Keratinocyte (primary cell): ENCODE data around the gene MPI. TPM values are rescaled to one million over a fixed set of nuclear protein-coding genes. Genes with fewer than 3 reads are reported as not detected.

ENCODE experiments used
- DNase-seq: peaks from one replicate; pipeline ENCODE4 v3.0.0-alpha.2; 2011; ENCODE audit warnings: low read depth, missing footprints, low spot score
- FAIRE-seq: peaks from 2 replicates; lab custom pipeline; 2011; peaks lifted over from hg19 to GRCh38; lab: Jason Lieb, UNC
- H2AFZ ChIP-seq: 2 replicates; pipeline ENCODE4 v1.6.0; 2012; ENCODE audit warnings: low read length, control low read depth, inconsistent platforms; ENCODE audit not compliant: control insufficient read depth
- H3K27ac ChIP-seq: 2 replicates; pipeline ENCODE4 v1.5.1; 2011; ENCODE audit warnings: low read length; ENCODE audit not compliant: control insufficient read depth, insufficient read depth
- H3K27me3 ChIP-seq: 3 replicates; pipeline ENCODE4 v1.6.0; 2011; ENCODE audit warnings: low read length; ENCODE audit not compliant: control insufficient read depth, insufficient read depth; ENCODE audit errors: extremely low read depth
- H3K36me3 ChIP-seq, 2 experiments: 2 replicates in 1 of 2; 3 replicates in 1 of 2; pipeline ENCODE4 v1.5.1; 2011; ENCODE audit warnings: low read length in 2 of 2, mild to moderate bottlenecking in 1 of 2; ENCODE audit not compliant: control insufficient read depth in 2 of 2, insufficient read depth in 2 of 2; ENCODE audit errors: extremely low read depth in 1 of 2
- H3K4me1 ChIP-seq: 3 replicates; pipeline ENCODE4 v1.5.1; 2011; ENCODE audit warnings: low read length; ENCODE audit not compliant: control insufficient read depth, insufficient read depth; ENCODE audit errors: extremely low read depth
- H3K4me2 ChIP-seq: 3 replicates; pipeline ENCODE4 v1.6.0; 2011; ENCODE audit warnings: low read depth, low read length; ENCODE audit not compliant: control insufficient read depth, insufficient read depth; ENCODE audit errors: extremely low read depth
- H3K4me3 ChIP-seq, 3 experiments: fragments of 200-600 bp in 1 of 3; sonication (generic) in 1 of 3; 2 replicates in 2 of 3; 3 replicates in 1 of 3; pipeline ENCODE4 v1.5.1; 2011 to 2016; ENCODE audit warnings: low read length in 3 of 3, mild to moderate bottlenecking in 3 of 3, control low read depth in 2 of 3, inconsistent platforms in 1 of 3, low read depth in 1 of 3, mixed read lengths in 1 of 3, mixed run types in 1 of 3, moderate library complexity in 1 of 3; ENCODE audit not compliant: control insufficient read depth in 2 of 3, insufficient read depth in 2 of 3; ENCODE audit errors: extremely low read depth in 1 of 3
- H3K79me2 ChIP-seq: 2 replicates; pipeline ENCODE4 v1.6.0; 2012; ENCODE audit warnings: low read length; ENCODE audit not compliant: control insufficient read depth, insufficient read depth
- H3K9ac ChIP-seq: 3 replicates; pipeline ENCODE4 v1.6.0; 2011; ENCODE audit warnings: low read length; ENCODE audit not compliant: control insufficient read depth, insufficient read depth; ENCODE audit errors: extremely low read depth
- H3K9me1 ChIP-seq: 3 replicates; pipeline ENCODE4 v1.6.0; 2011; ENCODE audit warnings: low read length; ENCODE audit not compliant: control insufficient read depth, insufficient read depth; ENCODE audit errors: extremely low read depth
- H3K9me3 ChIP-seq: 2 replicates; pipeline ENCODE4 v1.5.1; 2012; ENCODE audit warnings: low read depth, low read length; ENCODE audit not compliant: control insufficient read depth
- H4K20me1 ChIP-seq: 3 replicates; pipeline ENCODE4 v1.6.0; 2011; ENCODE audit warnings: low read length; ENCODE audit not compliant: control insufficient read depth, insufficient read depth; ENCODE audit errors: extremely low read depth
- CTCF ChIP-seq, 3 experiments: IDR thresholded peaks in 1 of 3; conservative IDR thresholded peaks in 1 of 3; optimal IDR thresholded peaks in 1 of 3; 2 replicates in 2 of 3; 3 replicates in 1 of 3; pipeline versions ENCODE3 to v1.5.1; 2011; ENCODE audit warnings: low read length in 3 of 3, mild to moderate bottlenecking in 3 of 3, moderate library complexity in 2 of 3, control low read depth in 1 of 3, inconsistent platforms in 1 of 3; ENCODE audit not compliant: insufficient read depth in 2 of 3; ENCODE audit errors: extremely low read depth in 1 of 3
- EZH2 ChIP-seq: IDR thresholded peaks from one replicate; pipeline ENCODE4 v1.6.1; 2012; ENCODE audit warnings: inconsistent platforms, mild to moderate bottlenecking, low read length, moderate library complexity
- dilution Hi-C: fragments of 300-500 bp; cut with MboI; formaldehyde crosslinking; loops from one replicate; pipeline ENCODE4 v1.7.0; 2020; ENCODE audit warnings: low sequenced_read_pairs; ENCODE audit not compliant: extremely low pct_ligation_motif_present
- polyA plus RNA-seq, 5 experiments: library from polyadenylated mRNA; depleted of rRNA in 3 of 5; stranded (reverse) in 3 of 5; stranded (forward) in 1 of 5; unstranded in 1 of 5; fragments of >200 nt; gene quantifications; 1 replicate in 1 of 5; 2 replicates in 3 of 5; 3 replicates in 1 of 5; pipeline versions ENCODE4 v1.2.1 to v1.2.3, GENCODE V29; 2011 to 2012; ENCODE audit warnings: missing spikeins in 2 of 5, low read depth in 1 of 5, low replicate concordance in 1 of 5

The MPI gene
- polyA plus RNA-seq, 1 donor (not counting 4 experiments of a cell fraction or from before 2014, with no cell fraction given) = 39.2 TPM

GRCh38 chr15:74873036-74873755 is 16.6 kb upstream of the MPI start, which contains the start of gene SCAMP2:
Gene SCAMP2 (minus strand): TSS chr15:74873365. CDS start chr15:74873255, 110 bp downstream.
- peaks cover 33% of the 10 kb centered on the region for H3K4me1 ChIP-seq
- H4K20me1 ChIP-seq = peaks cover 13% of the 10 kb centered on the region
- H3K4me2 ChIP-seq = peak within 1 kb of the TSS; percentile 87
- H3K36me3 ChIP-seq = peaks cover 0 to 3% of the 10 kb centered on the region in 2 experiments
- H3K4me3 ChIP-seq = peak within 1 kb of the TSS; percentile 62 to 80 (median 74)
- H3K9me1 ChIP-seq = peaks cover 4% of the 10 kb centered on the region
- no peaks in the 10 kb centered on the region for H3K27me3 ChIP-seq
- peak within 1 kb of the TSS; percentile 91 for H3K27ac ChIP-seq
- dilution Hi-C loops = no loop called here
- peak within 1 kb of the TSS; percentile 94 for H3K9ac ChIP-seq
- peak within 1 kb of the TSS; percentile 93 for H2AFZ ChIP-seq
- FAIRE-seq = no peak
- H3K9me3 ChIP-seq = no peaks in the 10 kb centered on the region
- TF ChIP-seq EZH2 (no peak), CTCF (optimal IDR thresholded peaks at IDR 0.05 in 1 of 3, IDR thresholded peaks at IDR 0.05 in 1 of 3, conservative IDR thresholded peaks at IDR 0.05 in 1 of 3; ENCODE audit: extremely low read depth in 1 of 3, insufficient read depth in 2 of 3, low read length in 3 of 3) (no peak)
- peak; percentile 42 for DNase-seq
- peaks cover 39% of the 10 kb centered on the region for H3K79me2 ChIP-seq

- H3K9ac ChIP-seq = peak overlapping the region; percentile 94
These were observed 16.0 kb upstream of the MPI start for GRCh38 chr15:74873756-74874424.

More at GRCh38 chr15:74873756-74874424, 16.0 kb upstream of the MPI start:
- dilution Hi-C loops = no loop called here
- H4K20me1 ChIP-seq = peaks cover 13% of the 10 kb centered on the region
- H3K27ac ChIP-seq = no peak overlapping the region
- peaks cover 32% of the 10 kb centered on the region for H3K79me2 ChIP-seq
- DNase-seq (no peak), FAIRE-seq (no peak)
- peak overlapping the region; percentile 87 for H3K4me2 ChIP-seq
- peak overlapping the region; percentile 59 to 80 (median 74) for H3K4me3 ChIP-seq
- H3K9me3 ChIP-seq = no peaks in the 10 kb centered on the region
- TF ChIP-seq EZH2 = no peak
- TF ChIP-seq CTCF (optimal IDR thresholded peaks at IDR 0.05 in 1 of 3, IDR thresholded peaks at IDR 0.05 in 1 of 3, conservative IDR thresholded peaks at IDR 0.05 in 1 of 3; ENCODE audit: extremely low read depth in 1 of 3, insufficient read depth in 2 of 3, low read length in 3 of 3) = no peak
- peaks cover 4% of the 10 kb centered on the region for H3K9me1 ChIP-seq
- H3K36me3 ChIP-seq = peaks cover 0 to 3% of the 10 kb centered on the region in 2 experiments
- H3K27me3 ChIP-seq = no peaks in the 10 kb centered on the region
- peak overlapping the region; percentile 23 for H2AFZ ChIP-seq
- peaks cover 29% of the 10 kb centered on the region for H3K4me1 ChIP-seq
